ENCODE measurements around the gene ARID5B.

ARID5B gene

GRCh38 chr10:61919646-61920215 lies 18.2 kb downstream of the ARID5B start:
- TF ChIP-seq, protein P1, sequence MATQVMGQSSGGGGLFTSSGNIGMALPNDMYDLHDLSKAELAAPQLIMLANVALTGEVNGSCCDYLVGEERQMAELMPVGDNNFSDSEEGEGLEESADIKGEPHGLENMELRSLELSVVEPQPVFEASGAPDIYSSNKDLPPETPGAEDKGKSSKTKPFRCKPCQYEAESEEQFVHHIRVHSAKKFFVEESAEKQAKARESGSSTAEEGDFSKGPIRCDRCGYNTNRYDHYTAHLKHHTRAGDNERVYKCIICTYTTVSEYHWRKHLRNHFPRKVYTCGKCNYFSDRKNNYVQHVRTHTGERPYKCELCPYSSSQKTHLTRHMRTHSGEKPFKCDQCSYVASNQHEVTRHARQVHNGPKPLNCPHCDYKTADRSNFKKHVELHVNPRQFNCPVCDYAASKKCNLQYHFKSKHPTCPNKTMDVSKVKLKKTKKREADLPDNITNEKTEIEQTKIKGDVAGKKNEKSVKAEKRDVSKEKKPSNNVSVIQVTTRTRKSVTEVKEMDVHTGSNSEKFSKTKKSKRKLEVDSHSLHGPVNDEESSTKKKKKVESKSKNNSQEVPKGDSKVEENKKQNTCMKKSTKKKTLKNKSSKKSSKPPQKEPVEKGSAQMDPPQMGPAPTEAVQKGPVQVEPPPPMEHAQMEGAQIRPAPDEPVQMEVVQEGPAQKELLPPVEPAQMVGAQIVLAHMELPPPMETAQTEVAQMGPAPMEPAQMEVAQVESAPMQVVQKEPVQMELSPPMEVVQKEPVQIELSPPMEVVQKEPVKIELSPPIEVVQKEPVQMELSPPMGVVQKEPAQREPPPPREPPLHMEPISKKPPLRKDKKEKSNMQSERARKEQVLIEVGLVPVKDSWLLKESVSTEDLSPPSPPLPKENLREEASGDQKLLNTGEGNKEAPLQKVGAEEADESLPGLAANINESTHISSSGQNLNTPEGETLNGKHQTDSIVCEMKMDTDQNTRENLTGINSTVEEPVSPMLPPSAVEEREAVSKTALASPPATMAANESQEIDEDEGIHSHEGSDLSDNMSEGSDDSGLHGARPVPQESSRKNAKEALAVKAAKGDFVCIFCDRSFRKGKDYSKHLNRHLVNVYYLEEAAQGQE (IDR thresholded peaks at IDR 0.05; ENCODE audit: insufficient read depth in 1 of 2, low read depth in 2 of 2, low read length in 2 of 2): no peak
- TF ChIP-seq TAF1 (IDR thresholded peaks at IDR 0.05; ENCODE audit: borderline replicate concordance, insufficient read depth, low read length) (no peak), SIN3A (IDR thresholded peaks at IDR 0.05; ENCODE audit: borderline replicate concordance, insufficient read depth, low read length) (no peak), POLR2AphosphoS5 (IDR thresholded peaks at IDR 0.05; ENCODE audit: low read depth, low read length) (no peak), FOXP2 (optimal IDR thresholded peaks at IDR 0.05; ENCODE audit: borderline replicate concordance, extremely low read depth, extremely low read length, insufficient read depth) (no peak)

GRCh38 chr10:61921143-61921542 lies 19.6 kb downstream of the ARID5B start:
- TF ChIP-seq POLR2AphosphoS5 (IDR thresholded peaks at IDR 0.05; ENCODE audit: low read depth, low read length) (no peak), FOXP2 (optimal IDR thresholded peaks at IDR 0.05; ENCODE audit: borderline replicate concordance, extremely low read depth, extremely low read length, insufficient read depth) (no peak), TAF1 (IDR thresholded peaks at IDR 0.05; ENCODE audit: borderline replicate concordance, insufficient read depth, low read length) (no peak), SIN3A (IDR thresholded peaks at IDR 0.05; ENCODE audit: borderline replicate concordance, insufficient read depth, low read length) (no peak)
- TF ChIP-seq, protein P1 (IDR thresholded peaks at IDR 0.05; ENCODE audit: insufficient read depth in 1 of 2, low read depth in 2 of 2, low read length in 2 of 2): no peak

GRCh38 chr10:61923210-61923949 lies 21.9 kb downstream of the ARID5B start:
- no peak for TF ChIP-seq SIN3A (IDR thresholded peaks at IDR 0.05; ENCODE audit: borderline replicate concordance, insufficient read depth, low read length)
- no peak for TF ChIP-seq FOXP2 (optimal IDR thresholded peaks at IDR 0.05; ENCODE audit: borderline replicate concordance, extremely low read depth, extremely low read length, insufficient read depth)
- TF ChIP-seq, protein P1 (IDR thresholded peaks at IDR 0.05; ENCODE audit: insufficient read depth in 1 of 2, low read depth in 2 of 2, low read length in 2 of 2): no peak
- TF ChIP-seq POLR2AphosphoS5 (IDR thresholded peaks at IDR 0.05; ENCODE audit: low read depth, low read length): no peak
- no peak for TF ChIP-seq TAF1 (IDR thresholded peaks at IDR 0.05; ENCODE audit: borderline replicate concordance, insufficient read depth, low read length)

GRCh38 chr10:61923950-61924274 lies 22.4 kb downstream of the ARID5B start:
- TF ChIP-seq FOXP2 (optimal IDR thresholded peaks at IDR 0.05; ENCODE audit: borderline replicate concordance, extremely low read depth, extremely low read length, insufficient read depth) (no peak), TAF1 (IDR thresholded peaks at IDR 0.05; ENCODE audit: borderline replicate concordance, insufficient read depth, low read length) (no peak), SIN3A (IDR thresholded peaks at IDR 0.05; ENCODE audit: borderline replicate concordance, insufficient read depth, low read length) (no peak), POLR2AphosphoS5 (IDR thresholded peaks at IDR 0.05; ENCODE audit: low read depth, low read length) (no peak)
- TF ChIP-seq, protein P1 (IDR thresholded peaks at IDR 0.05; ENCODE audit: insufficient read depth in 1 of 2, low read depth in 2 of 2, low read length in 2 of 2): no peak

Measured in PFSK-1 (cell line).